Measurements from ENCODE around the gene MANEA. TPM values are rescaled to one million over a fixed set of nuclear protein-coding genes. Genes with fewer than 3 reads are reported as not detected.

MANEA gene
- total and polyA plus RNA-seq, 10 of the 15 experiments (the other 5 are each of a cell fraction or from before 2014, with no cell fraction given), result 5.8 to 19.5 (median 12.5) TPM

- TF ChIP-seq ATF7 (IDR thresholded peaks at IDR 0.05; ENCODE audit: low read depth) (no peak), LARP7 (IDR thresholded peaks at IDR 0.05) (no peak), PAX5 (IDR thresholded peaks at IDR 0.05; ENCODE audit: borderline replicate concordance, low read depth, low read length) (no peak)
Measured at GRCh38 chr6:95649451-95649850, 72.1 kb downstream of the MANEA start (continued).

DNA sequence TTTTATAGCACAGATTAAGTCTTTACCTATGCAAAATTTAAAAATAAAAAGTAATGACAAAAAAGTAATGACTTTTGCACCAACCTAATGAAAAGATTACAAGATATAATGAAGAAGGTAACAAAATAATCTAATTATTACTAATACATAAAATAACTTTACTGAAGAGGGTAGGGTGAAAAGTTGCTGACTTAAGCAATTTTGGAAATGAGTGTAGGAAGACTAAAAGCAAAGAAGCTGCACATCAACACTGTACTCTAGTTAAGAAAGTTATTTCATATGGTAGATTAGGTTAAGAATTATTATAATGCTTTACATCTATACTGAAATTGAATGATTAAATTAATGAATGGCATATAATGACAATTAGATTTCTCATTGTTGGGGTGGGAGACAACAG, 76.8 kb downstream of the MANEA start:
- ChIA-PET POLR2A (no interaction called here), RAD21 (ENCODE audit: unreplicated experiment) (no interaction called here), CTCF (no interaction called here)

More for the DNA sequence above, 76.8 kb downstream of the MANEA start:
- no peak for ATAC-seq
- Histone ChIP-seq H4K20me1 (ENCODE audit: control insufficient read depth, insufficient read depth) (no peaks in the 10 kb centered on the region), H3K9me3 (replicated peaks; ENCODE audit: control insufficient read depth, insufficient read depth, low read length) (no peaks in the 10 kb centered on the region), H3K4me2 (ENCODE audit: control insufficient read depth, insufficient read depth) (no peak overlapping the region), H3K4me1 (ENCODE audit: control insufficient read depth, insufficient read depth, low read length) (no peaks in the 10 kb centered on the region), H3K36me3 (ENCODE audit: control insufficient read depth in 2 of 2, insufficient read depth in 2 of 2, low read length in 1 of 2) (no peaks in the 10 kb centered on the region), H3K79me2 (ENCODE audit: control insufficient read depth, insufficient read depth, low read length) (no peaks in the 10 kb centered on the region), H3K4me3 (no peak overlapping the region), H3K27me3 (replicated peaks in 1 of 2; ENCODE audit: control insufficient read depth in 2 of 2, insufficient read depth in 2 of 2, low read length in 1 of 2) (no peaks in the 10 kb centered on the region), H2AFZ (ENCODE audit: control insufficient read depth, low read depth, low read length) (no peak overlapping the region), H3K9ac (ENCODE audit: control insufficient read depth, insufficient read depth, low read length) (no peak overlapping the region), H3K27ac (ENCODE audit: control insufficient read depth, insufficient read depth) (no peak overlapping the region)
- no peak for DNase-seq (ENCODE audit: low read depth, low spot score)
- in situ Hi-C loops (cut with MboI), result no loop called here
- BruUV-seq (replicated peaks), result no TSS peak
- intact Hi-C loops (cut with micrococcal nuclease; ENCODE audit: unreplicated experiment), result no loop called here
- TF ChIP-seq ETV6 (conservative IDR thresholded peaks at IDR 0.05 in 1 of 2, IDR thresholded peaks at IDR 0.05 in 1 of 2; ENCODE audit: borderline replicate concordance in 1 of 2, low read depth in 1 of 2), result no peak
- TF ChIP-seq ATF7 (IDR thresholded peaks at IDR 0.05; ENCODE audit: low read depth), result no peak
- TF ChIP-seq POLR2AphosphoS5 (IDR thresholded peaks at IDR 0.05; ENCODE audit: low read length), result no peak
- no peak for TF ChIP-seq IRF4 (IDR thresholded peaks at IDR 0.05; ENCODE audit: low read depth, low read length)
- no peak for TF ChIP-seq HSF1 (IDR thresholded peaks at IDR 0.05; ENCODE audit: low read depth, low read length)
- SMC1A ChIA-PET (ENCODE audit: uncharacterized antibody, unreplicated experiment), result interaction anchor here (1.2 kb wide), 1 partner anchor 212 kb away, joined by 3 read pairs; no protein-coding TSS in a partner anchor
- FAIRE-seq, result no peak
